Erythroblast (primary cell): ENCODE data around the gene CRHR1.

ENCODE experiments used
- GATA1 ChIP-seq: IDR thresholded peaks from 2 replicates; pipeline ENCODE4 v1.6.1; 2011; ENCODE audit warnings: low read depth, mild to moderate bottlenecking, control low read depth, low read length, moderate library complexity
- POLR2A ChIP-seq: IDR thresholded peaks from 2 replicates; pipeline ENCODE4 v1.6.1; 2011; ENCODE audit warnings: mild to moderate bottlenecking, low read length

DNA sequence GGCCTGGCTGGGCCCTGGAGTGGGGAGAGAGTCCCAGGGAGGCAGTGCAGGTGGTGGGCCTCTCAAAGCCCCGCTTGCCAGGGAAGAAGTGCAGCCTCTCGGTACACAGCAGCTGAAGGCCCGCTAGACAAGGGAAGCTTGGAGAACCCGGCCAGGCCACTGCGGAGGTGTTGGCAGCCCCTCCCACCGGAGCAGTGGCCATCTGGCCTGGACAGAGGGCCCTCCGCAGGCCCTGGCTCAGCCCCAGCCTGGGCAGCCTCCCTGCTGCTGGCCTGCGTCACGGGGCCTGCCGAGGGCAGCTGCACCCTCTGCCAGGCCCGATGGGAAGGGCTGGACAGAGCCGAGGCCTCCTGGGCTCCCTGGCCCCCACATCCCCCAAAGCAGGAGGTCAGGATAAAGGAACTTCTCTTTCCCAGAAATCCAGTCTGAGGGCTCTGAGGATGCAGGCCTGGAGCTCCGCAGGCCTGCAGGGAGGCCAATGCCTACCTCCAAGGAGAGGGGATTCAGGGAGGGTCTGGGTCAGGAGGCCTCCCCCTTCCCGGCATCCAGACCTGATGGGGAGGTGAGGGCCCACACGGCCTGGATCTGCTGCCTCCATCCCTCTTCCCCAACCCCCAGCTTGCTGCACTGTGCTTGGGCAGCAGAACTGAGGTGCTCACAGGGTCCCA, 64.9 kb downstream of the CRHR1 start:
- TF ChIP-seq POLR2A = no peak
- TF ChIP-seq GATA1 = no peak
